Right atrium auricular region (tissue), 2 donors: ENCODE measurements around the gene C16orf54. TPM values are rescaled to one million over a fixed set of nuclear protein-coding genes. Genes with fewer than 3 reads are reported as not detected.
"Not testable (repeated sequence)": the region's sequence is repeated elsewhere in the genome, so short reads cannot be mapped to it uniquely, and the experiment has no call there.

ENCODE experiments used
- DNase-seq: peaks from one replicate; pipeline ENCODE4 v3.0.0-alpha.2; 2019; ENCODE audit warnings: low spot score
- H3K27ac ChIP-seq, 2 donors: fragments of 200-600 bp; sonication (generic); 1 replicate in 1 of 2; 2 replicates in 1 of 2; pipeline ENCODE4 v1.5.1; 2016 to 2019
- H3K27me3 ChIP-seq, 2 donors: fragments of 200-600 bp; sonication (generic); one replicate each; pipeline versions ENCODE4 v1.5.1 to v1.6.0; 2017 to 2019
- H3K36me3 ChIP-seq: fragments of 200-600 bp; sonication (generic); one replicate; pipeline ENCODE4 v1.5.1; 2016
- H3K4me1 ChIP-seq, 2 donors: fragments of 200-600 bp; sonication (generic); one replicate each; pipeline versions ENCODE4 v1.5.1 to v1.6.0; 2017 to 2019
- H3K4me3 ChIP-seq, 2 donors: fragments of 200-600 bp; sonication (generic); 1 replicate in 1 of 2; 2 replicates in 1 of 2; pipeline ENCODE4 v1.5.1; 2017 to 2019; ENCODE audit warnings: mild to moderate bottlenecking in 1 of 2, moderate library complexity in 1 of 2
- H3K9me3 ChIP-seq, 2 donors: fragments of 200-600 bp; sonication (generic); one replicate each; pipeline ENCODE4 v1.5.1; 2019
- total RNA-seq, 2 donors: library from RNA; depleted of rRNA; stranded (reverse); fragments of >200 nt; gene quantifications; one replicate each; pipeline ENCODE4 v1.1.0, GENCODE V29; 2016
- TF ChIP-seq, protein P1 (sequence below), 2 donors: fragments of 200-600 bp; sonication (generic); IDR thresholded peaks; one replicate each; pipeline ENCODE4 v1.5.1; 2019; ENCODE audit warnings: antibody characterized with exemption in 2 of 2

C16orf54 gene
- total RNA-seq, 2 donors from 2014 or later = 0.52 to 0.90 TPM

DNA sequence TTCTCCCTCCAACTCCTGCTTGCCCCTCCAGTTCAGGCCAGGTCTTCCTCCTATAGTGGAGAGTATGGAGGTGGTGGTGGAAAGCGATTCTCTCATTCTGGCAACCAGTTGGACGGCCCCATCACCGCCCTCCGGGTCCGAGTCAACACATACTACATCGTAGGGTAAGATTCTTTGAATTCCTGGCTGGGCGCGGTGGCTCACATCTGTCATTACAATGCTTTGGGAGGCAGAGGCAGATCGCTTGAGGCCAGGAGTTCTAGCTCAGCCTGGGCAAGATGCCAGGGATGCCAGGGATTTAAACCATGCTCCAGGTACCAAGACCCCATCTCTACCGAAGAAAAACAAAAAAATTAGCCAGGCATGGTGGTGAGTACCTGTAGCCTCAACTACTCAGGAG lies 33.7 kb upstream of the C16orf54 start:
- Histone ChIP-seq H3K27me3 (no peaks in the 10 kb centered on the region), H3K4me1 (no peaks in the 10 kb centered on the region), H3K4me3 (no peak overlapping the region), H3K9me3 (no peaks in the 10 kb centered on the region), H3K27ac (no peak overlapping the region), H3K36me3 (no peaks in the 10 kb centered on the region)
- TF ChIP-seq, protein P1, sequence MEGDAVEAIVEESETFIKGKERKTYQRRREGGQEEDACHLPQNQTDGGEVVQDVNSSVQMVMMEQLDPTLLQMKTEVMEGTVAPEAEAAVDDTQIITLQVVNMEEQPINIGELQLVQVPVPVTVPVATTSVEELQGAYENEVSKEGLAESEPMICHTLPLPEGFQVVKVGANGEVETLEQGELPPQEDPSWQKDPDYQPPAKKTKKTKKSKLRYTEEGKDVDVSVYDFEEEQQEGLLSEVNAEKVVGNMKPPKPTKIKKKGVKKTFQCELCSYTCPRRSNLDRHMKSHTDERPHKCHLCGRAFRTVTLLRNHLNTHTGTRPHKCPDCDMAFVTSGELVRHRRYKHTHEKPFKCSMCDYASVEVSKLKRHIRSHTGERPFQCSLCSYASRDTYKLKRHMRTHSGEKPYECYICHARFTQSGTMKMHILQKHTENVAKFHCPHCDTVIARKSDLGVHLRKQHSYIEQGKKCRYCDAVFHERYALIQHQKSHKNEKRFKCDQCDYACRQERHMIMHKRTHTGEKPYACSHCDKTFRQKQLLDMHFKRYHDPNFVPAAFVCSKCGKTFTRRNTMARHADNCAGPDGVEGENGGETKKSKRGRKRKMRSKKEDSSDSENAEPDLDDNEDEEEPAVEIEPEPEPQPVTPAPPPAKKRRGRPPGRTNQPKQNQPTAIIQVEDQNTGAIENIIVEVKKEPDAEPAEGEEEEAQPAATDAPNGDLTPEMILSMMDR (IDR thresholded peaks at IDR 0.05) = no peak
- no peak for DNase-seq

DNA sequence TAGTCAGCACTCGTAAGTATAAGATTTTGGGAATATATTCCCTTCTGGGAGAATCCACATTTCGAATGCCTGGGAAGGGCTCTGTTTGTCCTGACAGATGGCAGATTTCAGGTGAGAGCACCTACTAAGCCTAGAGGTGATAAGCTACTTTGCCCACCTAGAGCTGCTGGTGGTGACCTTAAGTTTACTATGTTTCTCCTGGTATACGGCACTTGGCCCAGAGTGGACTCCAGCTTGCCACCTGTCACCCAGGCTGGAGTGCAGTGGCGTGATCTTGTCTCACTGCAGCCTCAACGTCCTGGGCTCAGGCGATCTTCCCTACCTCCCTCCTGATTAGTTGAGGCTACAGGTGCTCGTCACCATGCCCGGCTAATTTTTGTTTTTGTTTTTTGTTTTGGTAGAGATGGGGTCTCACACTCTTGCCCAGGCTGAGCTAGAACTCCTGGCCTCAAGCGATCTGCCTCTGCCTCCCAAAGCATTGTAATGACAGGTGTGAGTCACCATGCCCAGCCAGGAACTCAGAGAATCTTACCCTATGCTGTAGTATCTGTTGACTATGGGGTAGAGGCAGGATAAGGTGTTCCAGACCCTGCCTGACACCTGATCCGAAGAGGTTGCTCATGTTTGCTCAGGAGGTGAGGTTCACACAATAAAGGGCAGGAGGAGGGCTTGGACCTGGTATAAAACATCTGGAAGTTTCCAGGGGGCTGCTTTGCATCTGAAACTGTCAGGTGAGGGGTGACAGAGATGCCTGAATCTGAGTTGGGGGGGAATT lies 32.0 kb upstream of the C16orf54 start, which contains the start of gene ZG16:
Gene ZG16 (plus strand): TSS at position 681 of the 775 bp plus-strand sequence. CDS start 1,011 bp downstream, outside the sequence.
- Histone ChIP-seq H3K27ac (no peak within 1 kb of the TSS), H3K36me3 (no peaks in the 10 kb centered on the region), H3K4me1 (no peaks in the 10 kb centered on the region), H3K9me3 (no peaks in the 10 kb centered on the region), H3K27me3 (no peaks in the 10 kb centered on the region), H3K4me3 (no peak within 1 kb of the TSS)
- TF ChIP-seq, protein P1 (IDR thresholded peaks at IDR 0.05) = no peak
- DNase-seq = no peak

DNA sequence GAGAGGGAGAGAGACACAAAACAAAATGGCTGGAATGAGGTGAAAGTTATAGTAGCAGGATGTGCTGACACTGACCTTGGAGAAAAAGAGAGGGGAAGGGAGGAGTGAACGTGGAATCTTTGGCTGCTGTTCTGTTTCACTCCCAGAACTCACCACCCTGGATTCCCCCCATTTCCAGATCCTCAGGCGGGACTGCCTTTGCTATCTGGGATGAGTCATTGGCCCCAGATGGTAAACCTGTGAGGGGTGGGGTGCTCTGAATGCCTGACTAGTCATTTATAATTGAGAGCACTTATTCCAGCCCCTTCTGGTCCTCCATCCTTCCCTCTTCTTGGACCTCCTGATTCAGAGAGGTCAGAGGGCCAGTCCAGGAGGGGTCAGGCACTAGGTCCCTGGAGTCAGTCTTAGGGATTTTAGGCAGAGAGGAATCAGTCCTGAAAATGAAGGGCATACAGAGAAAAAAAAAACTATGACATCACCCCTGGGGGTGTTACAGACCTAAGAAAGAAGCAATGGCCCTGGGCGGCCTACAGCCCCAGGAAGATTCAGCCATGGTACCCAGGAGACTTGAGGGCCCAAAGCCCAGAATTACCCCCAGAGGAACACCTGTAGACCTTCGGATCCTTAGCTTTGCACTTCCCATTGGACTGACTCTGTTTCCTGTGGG lies 30.1 kb upstream of the C16orf54 start:
- Histone ChIP-seq H3K4me1 (no peaks in the 10 kb centered on the region), H3K36me3 (no peaks in the 10 kb centered on the region), H3K4me3 (no peak overlapping the region), H3K27me3 (no peaks in the 10 kb centered on the region), H3K27ac (no peak overlapping the region), H3K9me3 (no peaks in the 10 kb centered on the region)
- TF ChIP-seq, protein P1 (IDR thresholded peaks at IDR 0.05) = no peak
- no peak for DNase-seq

DNA sequence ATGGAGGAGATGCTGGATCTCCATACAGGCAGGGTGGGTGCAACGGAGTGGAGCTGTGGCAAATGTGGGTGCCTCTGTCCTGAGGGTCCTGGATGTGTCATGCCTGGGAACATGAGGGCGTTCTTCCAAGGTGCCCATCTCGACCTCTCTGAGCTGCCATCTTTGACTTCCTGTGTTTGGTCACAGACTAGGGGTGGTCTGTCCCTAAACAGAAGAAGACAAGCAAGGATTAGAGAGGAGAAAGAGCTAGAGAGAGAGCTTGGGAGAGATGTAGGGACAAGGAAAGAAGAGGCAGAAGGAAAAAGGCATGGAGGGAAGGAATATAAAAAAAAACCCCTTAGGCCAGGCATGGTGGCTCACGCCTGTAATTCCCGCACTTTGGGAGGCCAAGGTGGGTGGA lies 28.9 kb upstream of the C16orf54 start:
- TF ChIP-seq, protein P1 (IDR thresholded peaks at IDR 0.05) = no peak
- H3K4me1 ChIP-seq = no peaks in the 10 kb centered on the region
- DNase-seq = no peak
- H3K4me3 ChIP-seq = no peak overlapping the region
- no peaks in the 10 kb centered on the region for H3K36me3 ChIP-seq
- H3K9me3 ChIP-seq = no peaks in the 10 kb centered on the region
- no peaks in the 10 kb centered on the region for H3K27me3 ChIP-seq
- H3K27ac ChIP-seq = no peak overlapping the region

DNA sequence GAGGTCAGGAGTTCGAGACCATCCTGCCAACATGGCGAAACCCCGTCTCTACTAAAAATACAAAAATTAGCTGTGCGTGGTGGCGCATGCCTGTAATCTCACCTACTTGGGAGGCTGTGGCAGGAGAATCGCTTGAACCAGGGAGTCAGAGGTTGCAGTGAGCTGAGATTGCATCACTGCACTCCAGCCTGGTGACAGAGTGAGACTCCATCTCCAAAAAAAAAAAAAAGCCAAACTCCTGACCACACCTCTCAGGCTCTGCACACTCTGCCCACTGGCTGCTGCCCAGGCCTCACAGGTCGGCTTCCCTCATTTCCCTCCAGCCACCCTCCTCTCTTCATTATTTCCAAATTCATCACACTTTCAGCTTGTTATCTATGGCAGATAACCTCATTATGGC lies 26.5 kb upstream of the C16orf54 start:
- not testable (repeated sequence) for DNase-seq

DNA sequence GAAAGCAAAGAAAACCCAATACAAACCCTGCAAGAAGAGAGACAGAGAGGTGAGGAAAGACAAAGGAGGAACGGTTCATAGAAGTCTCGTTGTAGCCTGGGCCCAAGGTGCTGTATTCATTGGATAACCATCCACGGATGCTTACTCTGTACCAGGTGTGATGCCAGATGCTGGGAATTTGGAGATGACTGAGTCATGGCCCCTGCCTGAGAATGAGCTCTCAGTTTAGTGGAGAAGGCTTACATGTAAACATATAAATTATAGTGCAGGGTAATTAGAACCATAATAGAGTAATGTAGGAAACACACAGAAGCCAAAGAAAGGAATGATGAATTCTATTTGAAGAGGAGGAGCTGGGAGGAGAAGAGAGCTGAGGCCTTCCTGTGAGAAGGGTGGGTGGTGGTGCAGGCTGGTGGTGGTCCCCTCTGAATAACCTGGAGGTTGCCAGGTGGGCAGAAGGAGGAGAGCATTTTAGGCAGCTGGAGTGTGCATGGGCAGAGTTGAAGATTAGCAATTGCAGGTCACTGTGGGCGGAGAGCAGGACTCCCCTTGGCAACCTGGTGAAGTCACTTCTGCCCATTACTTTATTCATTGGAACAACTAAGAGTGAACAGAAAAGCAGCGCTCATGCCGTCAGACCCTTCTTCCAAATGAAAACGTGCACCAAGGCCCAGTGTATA lies 24.6 kb upstream of the C16orf54 start:
- TF ChIP-seq, protein P1 (IDR thresholded peaks at IDR 0.05) = no peak
- no peak for DNase-seq

More for the DNA sequence above, 26.5 kb upstream of the C16orf54 start:
- H3K36me3 ChIP-seq, H3K27me3 ChIP-seq, H3K27ac ChIP-seq, H3K4me3 ChIP-seq, H3K4me1 ChIP-seq, H3K9me3 ChIP-seq: not testable (repeated sequence)

More for the DNA sequence above, 24.6 kb upstream of the C16orf54 start:
- Histone ChIP-seq H3K27me3 (no peaks in the 10 kb centered on the region), H3K4me3 (no peak overlapping the region), H3K27ac (no peak overlapping the region), H3K4me1 (no peaks in the 10 kb centered on the region), H3K36me3 (no peaks in the 10 kb centered on the region), H3K9me3 (no peaks in the 10 kb centered on the region)
